ENCODE measurements around the gene COL27A1. TPM values are rescaled to one million over a fixed set of nuclear protein-coding genes. Genes with fewer than 3 reads are reported as not detected.

The COL27A1 gene
- total and polyA plus RNA-seq, 2 donors (not counting 3 experiments of a cell fraction or from before 2014, with no cell fraction given): 14.7 to 49.1 TPM

GRCh38 chr9:114228016-114228808 is 72.9 kb downstream of the COL27A1 start:
- no TSS peak for BruUV-seq (replicated peaks)
- Histone ChIP-seq H3K27me3 (ENCODE audit: control insufficient read depth in 2 of 2, insufficient read depth in 2 of 2, low read length in 2 of 2) (no peaks in the 10 kb centered on the region), H3K4me3 (replicated peaks in 1 of 3; ENCODE audit: insufficient read depth in 1 of 3, low read depth in 1 of 3, low read length in 3 of 3) (no peak overlapping the region), H3K4me1 (ENCODE audit: control insufficient read depth, extremely low read depth, insufficient read depth, low read length) (peaks cover 42% of the 10 kb centered on the region), H3K79me2 (ENCODE audit: control insufficient read depth, insufficient read depth, low read length) (no peaks in the 10 kb centered on the region), H3K27ac (ENCODE audit: insufficient read depth, low read depth, low read length) (no peak overlapping the region), H3K9me3 (replicated peaks; ENCODE audit: control insufficient read depth, insufficient read depth, low read length) (no peaks in the 10 kb centered on the region), H3K9me1 (replicated peaks; ENCODE audit: control insufficient read depth, extremely low read depth, insufficient read depth, low read length) (no peaks in the 10 kb centered on the region), H4K20me1 (replicated peaks; ENCODE audit: control insufficient read depth, extremely low read depth, insufficient read depth, low read length) (no peaks in the 10 kb centered on the region), H3K9ac (replicated peaks; ENCODE audit: extremely low read depth, insufficient read depth, low read length) (no peak overlapping the region), H2AFZ (ENCODE audit: low read depth, low read length) (no peak overlapping the region), H3K36me3 (ENCODE audit: control insufficient read depth in 2 of 2, extremely low read depth in 1 of 2, insufficient read depth in 2 of 2, low read length in 2 of 2) (no peaks in the 10 kb centered on the region), H3K4me2 (ENCODE audit: insufficient read depth, low read length) (no peak overlapping the region)
- dilution Hi-C loops (cut with MboI; ENCODE audit: extremely low pct_ligation_motif_present, low sequenced_read_pairs): no loop called here
- ChIA-PET CTCF (interaction anchor here (0.9 kb wide), 2 partner anchors 41 to 73 kb away, joined by 3 read pairs; no protein-coding TSS in a partner anchor), POLR2A (no interaction called here)
- TF ChIP-seq GATA2 (IDR thresholded peaks at IDR 0.05; ENCODE audit: insufficient read depth, insufficient read length, low read depth, low read length) (no peak), FOS (IDR thresholded peaks at IDR 0.05; ENCODE audit: borderline replicate concordance, insufficient read depth, low read length) (no peak), POLR2AphosphoS5 (IDR thresholded peaks at IDR 0.05; ENCODE audit: insufficient read depth, low read depth, low read length) (no peak), EZH2 (IDR thresholded peaks at IDR 0.05; ENCODE audit: borderline replicate concordance, low read depth, low read length, severe bottlenecking) (no peak), MYC (IDR thresholded peaks at IDR 0.05; ENCODE audit: low read depth, low read length) (no peak), POLR2A (IDR thresholded peaks at IDR 0.05; ENCODE audit: low read depth, low read length) (no peak), JUN (IDR thresholded peaks at IDR 0.05; ENCODE audit: borderline replicate concordance, insufficient read depth, insufficient read length, low read depth) (no peak)
- TF ChIP-seq, protein P1, sequence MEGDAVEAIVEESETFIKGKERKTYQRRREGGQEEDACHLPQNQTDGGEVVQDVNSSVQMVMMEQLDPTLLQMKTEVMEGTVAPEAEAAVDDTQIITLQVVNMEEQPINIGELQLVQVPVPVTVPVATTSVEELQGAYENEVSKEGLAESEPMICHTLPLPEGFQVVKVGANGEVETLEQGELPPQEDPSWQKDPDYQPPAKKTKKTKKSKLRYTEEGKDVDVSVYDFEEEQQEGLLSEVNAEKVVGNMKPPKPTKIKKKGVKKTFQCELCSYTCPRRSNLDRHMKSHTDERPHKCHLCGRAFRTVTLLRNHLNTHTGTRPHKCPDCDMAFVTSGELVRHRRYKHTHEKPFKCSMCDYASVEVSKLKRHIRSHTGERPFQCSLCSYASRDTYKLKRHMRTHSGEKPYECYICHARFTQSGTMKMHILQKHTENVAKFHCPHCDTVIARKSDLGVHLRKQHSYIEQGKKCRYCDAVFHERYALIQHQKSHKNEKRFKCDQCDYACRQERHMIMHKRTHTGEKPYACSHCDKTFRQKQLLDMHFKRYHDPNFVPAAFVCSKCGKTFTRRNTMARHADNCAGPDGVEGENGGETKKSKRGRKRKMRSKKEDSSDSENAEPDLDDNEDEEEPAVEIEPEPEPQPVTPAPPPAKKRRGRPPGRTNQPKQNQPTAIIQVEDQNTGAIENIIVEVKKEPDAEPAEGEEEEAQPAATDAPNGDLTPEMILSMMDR (IDR thresholded peaks at IDR 0.05; ENCODE audit: extremely low read depth in 1 of 2, insufficient read depth in 1 of 2, low read depth in 1 of 2, low read length in 2 of 2): no peak
- TF ChIP-seq, protein P2, sequence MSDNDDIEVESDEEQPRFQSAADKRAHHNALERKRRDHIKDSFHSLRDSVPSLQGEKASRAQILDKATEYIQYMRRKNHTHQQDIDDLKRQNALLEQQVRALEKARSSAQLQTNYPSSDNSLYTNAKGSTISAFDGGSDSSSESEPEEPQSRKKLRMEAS (IDR thresholded peaks at IDR 0.05; ENCODE audit: insufficient read depth, insufficient read length): no peak
- intact Hi-C loops (cut with micrococcal nuclease): no loop called here
- FAIRE-seq (no peak), DNase-seq (ENCODE audit: low read depth, low spot score) (no peak)

Measured in endothelial cell of umbilical vein (primary cell).